ENCODE measurements around the gene MRPL20.

The MRPL20 gene

GRCh38 chr1:1360506-1361169, 46.5 kb downstream of the MRPL20 start:
- H3K4me2 ChIP-seq (ENCODE audit: low read length): no peak overlapping the region
- peaks cover 7% of the 10 kb centered on the region; the same call in 1 of the 2 replicates for H3K27me3 ChIP-seq (ENCODE audit: insufficient read depth, low read length)
- H3K79me2 ChIP-seq (ENCODE audit: insufficient read depth, low read length): no peaks in the 10 kb centered on the region
- H3K9me3 ChIP-seq (ENCODE audit: low read length): no peaks in the 10 kb centered on the region
- H2AFZ ChIP-seq (ENCODE audit: low read length): no peak overlapping the region
- H3K4me3 ChIP-seq (ENCODE audit: low read depth, low read length, poor library complexity, severe bottlenecking): no peak overlapping the region
- no peaks in the 10 kb centered on the region for H3K9me2 ChIP-seq (ENCODE audit: low read depth, low read length)
- H3K4me1 ChIP-seq (ENCODE audit: insufficient read depth, low read length, severe bottlenecking): peaks cover 6% of the 10 kb centered on the region
- no peaks in the 10 kb centered on the region for H4K20me1 ChIP-seq (ENCODE audit: insufficient read depth, low read length)
- H3K9ac ChIP-seq (ENCODE audit: low read length): no peak overlapping the region
- no peaks in the 10 kb centered on the region for H3F3A ChIP-seq (ENCODE audit: insufficient read depth, low read length)
- H3K27ac ChIP-seq (ENCODE audit: low read depth, low read length, poor library complexity, severe bottlenecking): no peak overlapping the region
- H3K36me3 ChIP-seq (ENCODE audit: insufficient read depth, low read length): no peaks in the 10 kb centered on the region
- TF ChIP-seq EZH2 (IDR thresholded peaks at IDR 0.05; ENCODE audit: borderline replicate concordance, low read length) (no peak), CTCF (IDR thresholded peaks at IDR 0.05; ENCODE audit: low read length) (no peak)

GRCh38 chr1:1359664-1360468, 47.2 kb downstream of the MRPL20 start:
- Histone ChIP-seq H3K36me3 (ENCODE audit: insufficient read depth, low read length) (no peaks in the 10 kb centered on the region), H3K27me3 (ENCODE audit: insufficient read depth, low read length) (peaks cover 7% of the 10 kb centered on the region; the same call in 1 of the 2 replicates), H3K79me2 (ENCODE audit: insufficient read depth, low read length) (no peaks in the 10 kb centered on the region), H3K4me1 (ENCODE audit: insufficient read depth, low read length, severe bottlenecking) (peaks cover 6% of the 10 kb centered on the region), H3K9me3 (ENCODE audit: low read length) (no peaks in the 10 kb centered on the region), H3K4me2 (ENCODE audit: low read length) (no peak overlapping the region), H2AFZ (ENCODE audit: low read length) (no peak overlapping the region), H3K27ac (ENCODE audit: low read depth, low read length, poor library complexity, severe bottlenecking) (no peak overlapping the region), H3K9ac (ENCODE audit: low read length) (no peak overlapping the region), H3F3A (ENCODE audit: insufficient read depth, low read length) (no peaks in the 10 kb centered on the region), H3K9me2 (ENCODE audit: low read depth, low read length) (no peaks in the 10 kb centered on the region), H3K4me3 (ENCODE audit: low read depth, low read length, poor library complexity, severe bottlenecking) (no peak overlapping the region), H4K20me1 (ENCODE audit: insufficient read depth, low read length) (no peaks in the 10 kb centered on the region)
- TF ChIP-seq EZH2 (IDR thresholded peaks at IDR 0.05; ENCODE audit: borderline replicate concordance, low read length): no peak
- TF ChIP-seq CTCF (IDR thresholded peaks at IDR 0.05; ENCODE audit: low read length): no peak

GRCh38 chr1:1359308-1359663, 47.8 kb downstream of the MRPL20 start:
- Histone ChIP-seq H3K9me2 (ENCODE audit: low read depth, low read length) (no peaks in the 10 kb centered on the region), H3K79me2 (ENCODE audit: insufficient read depth, low read length) (no peaks in the 10 kb centered on the region), H3K4me2 (ENCODE audit: low read length) (no peak overlapping the region), H3K4me1 (ENCODE audit: insufficient read depth, low read length, severe bottlenecking) (peaks cover 6% of the 10 kb centered on the region), H3F3A (ENCODE audit: insufficient read depth, low read length) (no peaks in the 10 kb centered on the region), H3K27me3 (ENCODE audit: insufficient read depth, low read length) (peaks cover 7% of the 10 kb centered on the region; the same call in 1 of the 2 replicates), H3K9ac (ENCODE audit: low read length) (no peak overlapping the region), H3K4me3 (ENCODE audit: low read depth, low read length, poor library complexity, severe bottlenecking) (no peak overlapping the region), H4K20me1 (ENCODE audit: insufficient read depth, low read length) (no peaks in the 10 kb centered on the region), H3K36me3 (ENCODE audit: insufficient read depth, low read length) (no peaks in the 10 kb centered on the region), H2AFZ (ENCODE audit: low read length) (no peak overlapping the region), H3K9me3 (ENCODE audit: low read length) (no peaks in the 10 kb centered on the region), H3K27ac (ENCODE audit: low read depth, low read length, poor library complexity, severe bottlenecking) (no peak overlapping the region)
- TF ChIP-seq EZH2 (IDR thresholded peaks at IDR 0.05; ENCODE audit: borderline replicate concordance, low read length): no peak
- no peak for TF ChIP-seq CTCF (IDR thresholded peaks at IDR 0.05; ENCODE audit: low read length)

Measured in OCI-LY1 (cell line).